Upper lobe of right lung (tissue), 1 donor: ENCODE data around the gene E4F1. TPM values are rescaled to one million over a fixed set of nuclear protein-coding genes. Genes with fewer than 3 reads are reported as not detected.
"Not testable (repeated sequence)": the region's sequence is repeated elsewhere in the genome, so short reads cannot be mapped to it uniquely, and the experiment has no call there.

Experiments used
- ATAC-seq: fragments of 200-7000 bp; cut with Tn5 transposase; one replicate; pipeline ENCODE4 v1.9.1; 2020; ENCODE audit warnings: mild to moderate bottlenecking, moderate library complexity
- DNase-seq: peaks from one replicate; pipeline ENCODE4 v3.0.0-alpha.2; 2020
- H3K27ac ChIP-seq: fragments of 200-600 bp; one replicate; pipeline ENCODE4 v1.8.0; 2022
- H3K27me3 ChIP-seq: fragments of 200-600 bp; one replicate; pipeline ENCODE4 v1.8.0; 2022; ENCODE audit warnings: mild to moderate bottlenecking
- H3K36me3 ChIP-seq: fragments of 200-600 bp; one replicate; pipeline ENCODE4 v1.8.0; 2022
- H3K4me1 ChIP-seq: fragments of 200-600 bp; one replicate; pipeline ENCODE4 v1.8.0; 2022
- H3K4me3 ChIP-seq: fragments of 200-600 bp; one replicate; pipeline ENCODE4 v1.8.0; 2022; ENCODE audit warnings: mild to moderate bottlenecking
- H3K9me3 ChIP-seq: fragments of 200-600 bp; one replicate; pipeline ENCODE4 v1.8.0; 2022
- CTCF ChIP-seq: fragments of 200-600 bp; IDR thresholded peaks from one replicate; pipeline ENCODE4 v1.8.0; 2022; ENCODE audit warnings: antibody characterized with exemption
- intact Hi-C: fragments of 100-400 bp; cut with DNase I; formaldehyde crosslinking; loops from one replicate; pipeline ENCODE4 v1.11.0; 2022
- total RNA-seq: library from RNA; stranded (reverse); fragmentation: NEBNext Ultra II Directional; extraction: Animal tissue kit (Norgen Biotek cat#: 25700); gene quantifications from one replicate; pipeline ENCODE4 v1.2.1, GENCODE V29; 2021
- donor health status: DM: no; HTN: yes; CAD: no; lungs with severe emphysema.

Gene E4F1
- total RNA-seq, 1 donor from 2014 or later, result 22.6 TPM

DNA sequence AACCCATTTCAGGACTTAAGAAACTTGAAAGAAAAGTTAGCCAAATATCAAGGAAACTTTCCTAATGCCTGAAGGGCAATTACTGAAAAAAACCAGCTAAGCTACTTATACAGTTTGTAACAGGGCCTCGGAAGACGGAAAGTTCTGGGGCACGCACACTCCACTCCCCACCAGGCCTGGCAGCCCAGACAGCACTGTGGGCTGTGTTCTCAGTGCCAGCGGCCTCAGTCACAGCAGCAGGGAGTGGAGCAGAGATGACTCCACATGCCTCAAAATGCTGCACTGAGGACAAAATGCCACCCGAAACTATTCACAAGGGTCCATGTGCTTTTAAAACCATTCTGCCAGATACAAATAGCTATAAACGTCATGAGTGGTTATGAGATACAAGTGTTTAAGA is 34.3 kb downstream of the E4F1 start:
- Histone ChIP-seq H3K27me3 (no peaks in the 10 kb centered on the region), H3K4me3 (no peak overlapping the region), H3K4me1 (no peaks in the 10 kb centered on the region), H3K36me3 (peaks cover 100% of the 10 kb centered on the region), H3K27ac (no peak overlapping the region), H3K9me3 (no peaks in the 10 kb centered on the region)
- TF ChIP-seq CTCF, result no peak
- DNase-seq, result no peak
- ATAC-seq, result no peak
- intact Hi-C loops, result no loop called here

- H3K27me3 ChIP-seq, intact Hi-C loops, H3K27ac ChIP-seq, ATAC-seq, DNase-seq, H3K9me3 ChIP-seq, H3K4me1 ChIP-seq, H3K4me3 ChIP-seq: not testable (repeated sequence)
- peaks cover 100% of the 10 kb centered on the region for H3K36me3 ChIP-seq
Observed at GRCh38 chr16:2258530-2258929, 35.1 kb downstream of the E4F1 start.

GRCh38 chr16:2260250-2260649 is 36.9 kb downstream of the E4F1 start:
- no peak overlapping the region for H3K27ac ChIP-seq
- peaks cover 3% of the 10 kb centered on the region for H3K4me1 ChIP-seq
- intact Hi-C loops, result no loop called here
- H3K4me3 ChIP-seq, result no peak overlapping the region
- H3K36me3 ChIP-seq, result peaks cover 95% of the 10 kb centered on the region
- no peak for TF ChIP-seq CTCF
- H3K27me3 ChIP-seq, result no peaks in the 10 kb centered on the region
- DNase-seq (no peak), ATAC-seq (no peak)
- H3K9me3 ChIP-seq, result no peaks in the 10 kb centered on the region

GRCh38 chr16:2263026-2263425 is 39.6 kb downstream of the E4F1 start:
- Histone ChIP-seq H3K4me1 (peaks cover 17% of the 10 kb centered on the region), H3K36me3 (peaks cover 67% of the 10 kb centered on the region)
- H3K9me3 ChIP-seq, H3K27ac ChIP-seq, DNase-seq, H3K4me3 ChIP-seq, intact Hi-C loops, ATAC-seq, H3K27me3 ChIP-seq: not testable (repeated sequence)

DNA sequence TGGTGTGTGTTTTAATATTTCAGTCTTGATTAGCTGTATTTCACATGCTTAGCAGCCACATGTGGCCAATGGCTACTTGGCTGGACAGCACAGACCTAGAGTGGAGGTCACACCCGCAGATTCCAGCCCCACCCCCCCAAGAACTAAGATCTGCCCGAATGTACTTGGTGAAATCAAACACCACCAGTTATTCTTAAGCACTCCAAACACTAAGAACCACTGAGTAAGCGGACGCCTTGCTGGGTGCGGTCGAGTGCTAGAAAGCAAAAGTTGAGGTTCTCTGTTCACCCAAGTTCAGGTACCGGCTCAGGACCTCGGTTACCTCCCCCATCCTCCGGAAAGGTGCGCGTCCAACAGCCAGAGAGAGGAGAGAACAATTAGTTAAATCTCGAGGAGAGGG is 43.5 kb downstream of the E4F1 start:
- peaks cover 28% of the 10 kb centered on the region for H3K36me3 ChIP-seq
- intact Hi-C loops, H3K27me3 ChIP-seq, ATAC-seq, H3K9me3 ChIP-seq, DNase-seq, H3K27ac ChIP-seq: not testable (repeated sequence)
- H3K4me3 ChIP-seq, result peak overlapping the region; percentile 91
- H3K4me1 ChIP-seq, result peaks cover 31% of the 10 kb centered on the region

DNA sequence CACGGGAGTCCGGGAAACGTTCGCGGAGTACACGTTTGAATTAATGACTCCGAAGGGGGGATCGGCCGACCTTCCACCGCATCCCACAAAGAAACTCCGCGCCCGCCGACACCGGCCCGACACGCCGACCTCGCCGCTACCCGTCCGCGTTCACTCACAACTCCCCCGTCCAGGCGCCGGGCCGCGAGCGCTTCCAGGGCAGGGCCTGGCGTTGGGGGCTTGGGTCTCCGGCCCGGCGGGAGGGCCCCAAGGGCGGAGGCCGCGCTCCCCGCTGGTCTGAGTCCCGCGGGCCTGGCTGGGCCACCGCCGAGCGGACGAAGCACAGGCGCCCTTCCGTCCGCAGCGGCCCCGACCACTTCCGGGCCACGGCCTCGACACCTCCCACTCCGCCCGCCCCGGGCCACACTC is 44.1 kb downstream of the E4F1 start:
- peaks cover 31% of the 10 kb centered on the region for H3K4me1 ChIP-seq
- intact Hi-C loops, result not testable (repeated sequence)
- ATAC-seq, result peak; percentile 71

GRCh38 chr16:2267913-2268666 is 44.7 kb downstream of the E4F1 start, which contains the start of gene RNPS1:
RNPS1 (minus strand) TSS chr16:2268126; CDS start chr16:2264643, 3,483 bp downstream.
- Histone ChIP-seq H3K4me1 (peaks cover 31% of the 10 kb centered on the region), H3K27ac (peak within 1 kb of the TSS; percentile 97), H3K27me3 (no peaks in the 10 kb centered on the region), H3K36me3 (peaks cover 16% of the 10 kb centered on the region), H3K4me3 (peak within 1 kb of the TSS; percentile 91), H3K9me3 (no peaks in the 10 kb centered on the region)
- intact Hi-C loops, result no loop called here
- DNase-seq (peak; percentile 99), ATAC-seq (peak; percentile 88)
- no peak for TF ChIP-seq CTCF

More for the DNA sequence above, 44.1 kb downstream of the E4F1 start:
- Histone ChIP-seq H3K27ac (peak overlapping the region; percentile 97), H3K36me3 (peaks cover 22% of the 10 kb centered on the region), H3K4me3 (peak overlapping the region; percentile 91)
- not testable (repeated sequence) for H3K9me3 ChIP-seq, DNase-seq, H3K27me3 ChIP-seq
